Esophagus squamous epithelium (tissue), 4 donors: ENCODE measurements around the gene PRDM2.

ENCODE experiments used
- POLR2A ChIP-seq, 4 donors: fragments of 450-650 bp; IDR thresholded peaks; one replicate each; pipeline ENCODE4 v1.6.1; 2017; ENCODE audit warnings: antibody characterized with exemption in 4 of 4, mild to moderate bottlenecking in 4 of 4, moderate library complexity in 3 of 4
- TF ChIP-seq, protein P1 (sequence below), 6 experiments: fragments of 450-650 bp in 4 of 6; fragments of 200-600 bp in 2 of 6; sonication (generic) in 2 of 6; IDR thresholded peaks; one replicate each; pipeline ENCODE4 v1.5.1; 2016 to 2019; ENCODE audit warnings: antibody characterized with exemption in 6 of 6, mild to moderate bottlenecking in 4 of 6, moderate library complexity in 4 of 6

DNA sequence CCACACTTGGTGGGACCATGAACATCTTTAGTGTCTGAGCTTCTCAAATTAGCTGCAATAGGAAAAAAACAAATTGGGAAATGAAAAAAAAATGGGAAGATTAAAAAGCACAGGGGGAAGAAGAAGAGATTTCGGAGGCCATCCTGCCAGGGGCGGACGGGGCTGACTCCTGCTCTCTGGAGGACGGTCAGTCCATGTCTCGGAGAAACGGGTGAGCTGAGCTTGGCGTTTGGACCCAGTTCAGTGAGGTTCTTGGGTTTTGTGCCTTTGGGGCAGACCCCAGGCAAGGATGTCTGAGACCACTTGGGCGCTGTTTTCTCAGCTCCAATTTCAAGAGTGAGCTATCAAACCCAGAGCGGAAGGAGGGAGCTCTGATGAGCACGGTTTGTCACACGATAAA is 123.9 kb downstream of the PRDM2 start:
- TF ChIP-seq POLR2A (IDR thresholded peaks at IDR 0.05): no peak
- TF ChIP-seq, protein P1, sequence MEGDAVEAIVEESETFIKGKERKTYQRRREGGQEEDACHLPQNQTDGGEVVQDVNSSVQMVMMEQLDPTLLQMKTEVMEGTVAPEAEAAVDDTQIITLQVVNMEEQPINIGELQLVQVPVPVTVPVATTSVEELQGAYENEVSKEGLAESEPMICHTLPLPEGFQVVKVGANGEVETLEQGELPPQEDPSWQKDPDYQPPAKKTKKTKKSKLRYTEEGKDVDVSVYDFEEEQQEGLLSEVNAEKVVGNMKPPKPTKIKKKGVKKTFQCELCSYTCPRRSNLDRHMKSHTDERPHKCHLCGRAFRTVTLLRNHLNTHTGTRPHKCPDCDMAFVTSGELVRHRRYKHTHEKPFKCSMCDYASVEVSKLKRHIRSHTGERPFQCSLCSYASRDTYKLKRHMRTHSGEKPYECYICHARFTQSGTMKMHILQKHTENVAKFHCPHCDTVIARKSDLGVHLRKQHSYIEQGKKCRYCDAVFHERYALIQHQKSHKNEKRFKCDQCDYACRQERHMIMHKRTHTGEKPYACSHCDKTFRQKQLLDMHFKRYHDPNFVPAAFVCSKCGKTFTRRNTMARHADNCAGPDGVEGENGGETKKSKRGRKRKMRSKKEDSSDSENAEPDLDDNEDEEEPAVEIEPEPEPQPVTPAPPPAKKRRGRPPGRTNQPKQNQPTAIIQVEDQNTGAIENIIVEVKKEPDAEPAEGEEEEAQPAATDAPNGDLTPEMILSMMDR (IDR thresholded peaks at IDR 0.05): no peak
